IPS-18c (cell line): ENCODE measurements around the gene ART1.
"Not testable (repeated sequence)": the region's sequence is repeated elsewhere in the genome, so short reads cannot be mapped to it uniquely, and the experiment has no call there.

Experiments used
- H3K4me3 ChIP-seq: 2 replicates; pipeline ENCODE4 v1.7.0; 2013; ENCODE audit warnings: low read depth, mild to moderate bottlenecking, low read length, moderate library complexity; ENCODE audit not compliant: insufficient read depth
- H3K9me3 ChIP-seq: one replicate; pipeline ENCODE4 v1.6.1; 2013; ENCODE audit warnings: mild to moderate bottlenecking, low read length, moderate library complexity; ENCODE audit not compliant: control insufficient read depth, insufficient read depth

The ART1 gene, protein sequence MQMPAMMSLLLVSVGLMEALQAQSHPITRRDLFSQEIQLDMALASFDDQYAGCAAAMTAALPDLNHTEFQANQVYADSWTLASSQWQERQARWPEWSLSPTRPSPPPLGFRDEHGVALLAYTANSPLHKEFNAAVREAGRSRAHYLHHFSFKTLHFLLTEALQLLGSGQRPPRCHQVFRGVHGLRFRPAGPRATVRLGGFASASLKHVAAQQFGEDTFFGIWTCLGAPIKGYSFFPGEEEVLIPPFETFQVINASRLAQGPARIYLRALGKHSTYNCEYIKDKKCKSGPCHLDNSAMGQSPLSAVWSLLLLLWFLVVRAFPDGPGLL

DNA sequence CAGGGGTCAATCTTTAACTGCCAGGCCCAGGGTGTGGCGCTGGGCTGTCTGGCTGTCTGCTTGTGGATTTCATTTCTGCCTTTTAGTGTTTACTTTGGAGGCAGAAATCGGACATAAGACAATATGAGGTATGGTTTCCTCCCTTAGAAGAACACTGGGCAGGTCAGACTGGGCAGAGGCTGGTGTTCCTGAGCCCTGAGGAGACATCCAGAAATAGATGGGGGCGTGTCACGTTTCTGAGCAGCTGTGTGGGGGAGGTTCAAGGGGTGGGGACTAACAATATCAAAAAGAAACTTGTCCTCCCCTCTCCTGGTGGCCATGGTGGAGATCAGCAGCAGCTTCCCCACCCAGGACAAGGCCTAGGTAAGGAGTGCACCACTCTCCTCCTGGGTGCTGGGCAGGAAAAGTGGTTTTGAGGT is at the start of gene ART1:
TSS of gene ART1 (plus strand) at position 312 of the 419 bp plus-strand sequence. CDS start 14,086 bp downstream, outside the sequence.
- no peaks in the 10 kb centered on the region for H3K9me3 ChIP-seq
- H3K4me3 ChIP-seq = no peak within 1 kb of the TSS

DNA sequence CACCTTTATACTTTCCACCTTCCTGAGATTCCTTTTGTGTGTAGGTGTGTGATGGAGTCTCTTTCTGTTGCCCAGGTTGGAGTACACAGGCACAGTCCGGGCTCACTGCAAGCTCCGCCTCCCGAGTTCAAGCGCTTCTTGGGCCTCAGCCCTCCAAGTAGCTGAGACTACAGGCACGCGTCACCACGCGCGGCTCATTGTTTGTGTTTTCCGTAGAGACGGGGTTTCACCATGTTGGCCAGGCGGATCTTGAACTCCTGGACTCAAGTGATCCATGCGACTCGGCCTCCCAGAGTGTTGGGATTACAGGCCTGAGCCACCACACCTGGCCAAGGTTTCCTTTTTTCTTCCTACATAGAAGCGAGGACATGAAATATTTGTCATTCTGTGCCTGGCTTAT is 47.2 kb upstream of the ART1 start:
- not testable (repeated sequence) for H3K9me3 ChIP-seq, H3K4me3 ChIP-seq

DNA sequence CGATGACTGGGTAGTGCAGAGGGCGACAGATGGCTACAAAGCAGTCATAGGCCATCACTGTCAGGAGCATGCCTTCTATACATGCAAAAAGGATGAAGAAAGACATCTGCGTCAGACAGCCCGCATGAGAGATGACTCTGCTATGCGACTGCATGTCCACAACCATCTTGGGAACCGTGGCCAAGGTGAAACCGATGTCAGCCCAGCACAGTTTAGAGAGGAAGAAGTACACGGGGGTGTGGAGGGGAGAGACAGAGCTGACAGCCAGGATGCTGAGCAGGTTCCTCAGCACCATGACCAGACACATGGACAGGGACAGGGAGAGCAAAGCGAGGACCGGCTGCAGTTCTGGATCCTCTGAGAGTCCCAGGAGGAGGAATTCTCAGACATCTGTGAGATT is 44.7 kb upstream of the ART1 start:
- not testable (repeated sequence) for H3K9me3 ChIP-seq, H3K4me3 ChIP-seq

DNA sequence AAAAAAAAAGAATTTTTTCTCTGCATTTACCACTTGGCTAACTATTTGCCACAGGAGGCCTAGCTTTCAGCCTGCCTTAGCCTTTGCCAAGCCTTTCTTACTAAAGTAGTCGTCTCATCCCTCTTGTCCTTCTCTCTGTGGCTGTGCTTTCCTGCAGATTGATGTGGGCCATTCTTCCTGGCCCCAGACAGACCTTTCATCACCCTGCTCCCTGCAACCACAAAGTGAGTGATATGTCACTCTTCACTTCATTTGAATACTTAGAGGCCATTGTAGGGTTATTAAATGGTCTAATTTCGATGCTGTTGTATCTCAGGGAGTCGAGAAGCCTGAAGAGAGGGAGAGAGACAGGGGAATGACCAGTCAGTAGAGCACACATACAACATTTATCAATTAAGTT is 40.8 kb upstream of the ART1 start:
- no peak overlapping the region for H3K4me3 ChIP-seq

DNA sequence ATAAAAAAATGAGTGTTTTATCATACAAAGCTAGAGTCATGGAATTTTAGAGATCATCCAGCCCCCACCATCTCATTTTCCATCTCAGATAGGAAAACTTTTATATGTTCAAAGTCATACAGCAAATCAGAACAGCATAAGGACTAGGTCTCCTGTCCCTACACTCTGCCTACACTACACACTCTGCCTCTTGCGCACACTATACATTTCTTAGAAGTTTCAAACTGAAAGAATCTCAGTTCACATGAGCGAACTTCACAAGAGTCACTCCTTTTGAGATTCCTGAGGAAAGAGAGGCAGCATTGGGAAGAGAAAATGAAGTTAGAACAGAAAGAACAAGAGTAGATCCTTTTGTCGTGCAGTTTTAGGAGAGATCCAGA is 39.7 kb upstream of the ART1 start:
- Histone ChIP-seq H3K9me3 (no peaks in the 10 kb centered on the region), H3K4me3 (no peak overlapping the region)

More for the DNA sequence above, 40.8 kb upstream of the ART1 start:
- H3K9me3 ChIP-seq = no peaks in the 10 kb centered on the region

DNA sequence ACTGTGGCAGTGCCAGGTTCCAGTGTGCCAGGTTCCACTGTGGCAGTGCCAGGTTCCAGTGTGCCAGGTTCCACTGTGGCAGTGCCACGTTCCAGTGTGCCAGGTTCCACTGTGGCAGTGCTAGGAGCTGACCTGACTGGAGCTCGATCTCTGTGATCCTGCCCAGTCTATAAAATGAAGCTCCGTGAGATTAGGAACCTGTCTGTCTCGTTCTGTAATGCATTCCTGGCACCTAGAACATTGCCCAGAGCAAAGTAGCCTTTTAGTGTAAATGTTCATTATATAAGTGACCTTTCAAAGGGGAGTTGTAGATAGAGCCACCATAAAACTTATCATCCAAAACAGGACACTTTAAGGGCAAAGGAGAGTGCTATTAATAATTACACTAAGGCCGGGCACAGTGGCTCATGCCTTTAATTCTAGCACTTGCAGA is 39.1 kb upstream of the ART1 start:
- Histone ChIP-seq H3K4me3 (no peak overlapping the region), H3K9me3 (no peaks in the 10 kb centered on the region)

DNA sequence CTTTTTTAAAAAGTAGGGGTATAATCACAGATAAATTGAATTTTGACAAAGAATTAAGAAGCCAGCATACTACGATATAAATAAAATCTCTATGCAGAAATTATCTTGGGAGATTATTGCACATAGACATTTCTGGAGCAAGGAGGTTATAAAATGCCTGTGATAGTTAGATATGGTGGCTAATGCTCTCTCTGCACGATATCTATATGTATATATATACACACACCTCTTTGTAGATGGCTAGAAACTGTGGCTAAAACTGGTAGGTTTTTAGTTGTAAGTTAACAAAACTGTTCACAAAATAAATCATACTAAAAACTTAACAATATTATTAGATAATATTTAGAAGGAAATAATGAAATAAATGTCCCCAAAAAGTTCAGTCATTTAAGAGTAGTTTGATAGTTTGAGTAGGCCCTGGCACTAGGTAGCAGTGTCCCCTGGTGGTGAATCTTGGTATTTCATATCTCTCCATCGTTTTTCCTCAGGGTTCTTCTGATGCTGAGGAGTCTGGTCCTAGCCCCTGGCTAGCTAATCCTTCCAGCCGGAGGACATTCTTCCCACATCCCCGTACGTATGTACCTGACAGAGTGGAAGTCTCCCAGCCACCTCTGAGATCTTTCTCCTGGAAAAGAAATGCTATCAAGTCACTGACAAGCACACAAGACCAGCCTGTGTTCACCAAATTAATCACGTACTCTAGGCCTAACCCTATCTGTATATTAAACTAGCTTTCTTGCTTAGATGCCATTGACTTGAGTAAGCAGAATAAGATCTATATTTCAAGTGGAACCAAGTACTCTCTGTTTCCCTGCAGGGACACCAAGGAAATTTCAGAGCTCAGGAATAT is 35.3 kb upstream of the ART1 start:
- Histone ChIP-seq H3K4me3 (no peak overlapping the region), H3K9me3 (no peaks in the 10 kb centered on the region)

DNA sequence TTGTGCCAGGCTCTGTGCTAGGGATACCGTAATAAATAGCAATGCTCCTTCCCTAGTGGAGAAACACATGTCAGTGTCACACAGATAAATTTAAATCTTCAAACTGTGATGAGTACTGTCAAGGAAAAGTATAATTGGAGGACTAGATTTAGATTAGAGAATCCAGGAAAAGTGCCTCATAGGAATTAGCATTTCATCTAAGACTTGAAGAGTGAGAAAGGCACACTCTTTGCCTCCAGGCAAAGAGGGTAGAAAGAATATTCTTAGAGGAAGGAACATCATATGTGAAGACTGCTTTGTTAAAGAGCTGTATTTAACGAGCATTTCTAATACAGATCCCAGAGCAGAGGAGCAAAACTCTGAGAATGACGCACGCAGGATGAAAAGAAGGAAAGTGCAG is 34.1 kb upstream of the ART1 start:
- Histone ChIP-seq H3K4me3 (no peak overlapping the region), H3K9me3 (no peaks in the 10 kb centered on the region)

DNA sequence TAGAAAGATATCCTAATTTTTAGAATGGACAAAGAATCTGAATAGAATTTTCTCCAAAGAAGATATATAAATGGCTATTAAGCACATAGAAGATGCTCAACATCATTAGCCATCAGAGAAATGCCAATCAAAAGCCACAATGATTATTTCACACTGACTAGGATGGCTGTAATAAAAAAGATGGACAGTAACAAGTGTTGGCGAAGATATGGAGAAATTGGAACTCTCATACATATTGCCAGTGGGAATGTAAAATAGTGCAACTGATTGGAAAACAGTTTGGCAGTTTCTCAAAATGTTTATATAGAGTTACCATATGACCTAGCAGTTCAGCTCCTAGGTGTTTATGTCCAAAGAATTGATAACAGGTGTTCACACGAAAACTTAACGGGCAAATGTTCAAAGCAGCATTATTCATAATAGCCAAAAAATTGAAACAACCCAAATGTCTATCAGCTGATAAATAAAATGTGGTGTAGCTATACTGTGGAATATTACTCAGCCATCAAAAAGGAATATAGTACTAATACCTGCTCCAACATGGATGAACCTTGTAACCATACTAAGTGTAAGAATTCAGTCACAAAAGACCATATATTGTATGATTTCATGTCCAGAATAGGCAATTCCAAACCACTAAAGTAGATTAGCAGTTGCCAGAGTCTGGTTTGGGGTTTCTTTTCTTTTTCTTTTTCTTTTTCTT is 32.8 kb upstream of the ART1 start:
- H3K9me3 ChIP-seq = no peaks in the 10 kb centered on the region
- no peak overlapping the region for H3K4me3 ChIP-seq

DNA sequence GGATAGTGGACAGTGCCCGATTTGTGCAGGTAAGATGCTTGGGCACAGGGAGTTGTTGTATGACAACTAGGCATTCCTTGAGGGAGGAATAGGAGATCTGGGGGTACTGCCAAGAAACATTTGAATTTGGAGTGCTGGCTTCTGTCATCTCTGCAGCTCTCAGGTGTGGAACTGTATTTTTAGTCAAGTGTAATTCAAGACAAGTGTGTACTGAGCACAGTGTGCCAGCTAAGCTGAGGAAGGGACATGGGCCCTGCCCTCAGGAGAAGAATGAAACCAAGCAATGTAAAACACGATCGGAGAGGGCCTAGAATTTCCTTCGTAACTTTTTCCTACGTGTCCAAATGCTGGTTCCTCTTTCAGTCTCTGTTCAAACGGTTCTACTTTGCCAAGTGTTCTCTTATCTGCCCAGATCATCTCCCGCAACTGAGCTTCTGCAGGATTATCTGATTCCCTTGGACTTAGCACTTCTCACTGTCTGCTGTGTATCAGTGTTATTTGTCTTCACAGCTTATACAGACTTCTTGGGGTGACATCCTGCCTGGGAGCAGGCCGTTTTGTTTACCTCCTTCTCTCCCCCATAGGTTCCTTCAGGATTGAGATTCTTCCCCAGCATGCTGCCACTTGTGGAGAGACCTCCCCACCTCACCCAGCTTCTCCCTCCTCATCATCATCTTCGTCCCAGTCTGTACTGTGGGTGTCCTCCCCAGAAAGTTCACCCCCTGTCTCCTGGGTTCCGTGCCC is 30.8 kb upstream of the ART1 start:
- Histone ChIP-seq H3K9me3 (no peaks in the 10 kb centered on the region), H3K4me3 (no peak overlapping the region)

DNA sequence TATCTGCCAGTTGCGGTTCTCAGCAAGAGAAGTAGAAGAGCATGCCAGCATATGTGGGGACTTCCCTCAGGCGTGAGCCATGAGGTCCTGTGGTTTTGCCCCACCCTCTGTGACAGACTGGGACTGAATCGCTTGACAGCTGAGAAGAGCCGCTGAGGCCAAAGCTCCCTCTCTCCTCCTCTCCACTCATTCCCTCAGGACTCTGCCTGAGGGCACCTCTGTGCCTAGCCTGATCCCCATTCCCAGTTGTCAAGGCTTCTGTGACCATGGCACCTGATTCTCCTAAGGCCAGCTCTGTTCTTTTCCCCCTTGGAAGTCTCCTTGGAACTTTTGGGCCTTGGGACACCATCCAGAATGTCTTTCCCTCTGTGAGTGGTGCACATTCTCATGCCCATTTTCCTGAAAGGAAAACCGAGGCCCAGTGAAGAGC is 30.2 kb upstream of the ART1 start:
- Histone ChIP-seq H3K9me3 (no peaks in the 10 kb centered on the region), H3K4me3 (no peak overlapping the region)

DNA sequence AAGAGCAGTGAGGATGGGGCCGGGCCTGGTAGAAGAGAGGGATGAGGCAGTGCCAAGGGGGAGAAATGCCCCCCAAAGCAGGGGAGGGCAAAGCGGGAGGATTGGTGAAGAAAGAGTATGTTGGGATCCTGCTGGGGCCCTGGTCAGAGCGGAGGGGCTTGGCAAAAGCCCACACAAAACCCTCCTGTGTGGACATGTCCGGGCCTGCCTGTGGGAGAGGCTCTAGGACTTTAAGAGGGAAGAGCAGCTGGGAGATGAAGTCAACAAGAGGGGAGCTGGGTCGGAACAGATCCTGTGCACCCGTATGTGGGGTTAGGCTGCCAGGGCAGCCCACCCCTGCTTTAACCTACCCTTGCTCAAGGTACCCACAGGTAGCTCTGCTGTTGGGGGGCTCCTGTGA is 28.9 kb upstream of the ART1 start:
- H3K4me3 ChIP-seq = no peak overlapping the region
- no peaks in the 10 kb centered on the region for H3K9me3 ChIP-seq

DNA sequence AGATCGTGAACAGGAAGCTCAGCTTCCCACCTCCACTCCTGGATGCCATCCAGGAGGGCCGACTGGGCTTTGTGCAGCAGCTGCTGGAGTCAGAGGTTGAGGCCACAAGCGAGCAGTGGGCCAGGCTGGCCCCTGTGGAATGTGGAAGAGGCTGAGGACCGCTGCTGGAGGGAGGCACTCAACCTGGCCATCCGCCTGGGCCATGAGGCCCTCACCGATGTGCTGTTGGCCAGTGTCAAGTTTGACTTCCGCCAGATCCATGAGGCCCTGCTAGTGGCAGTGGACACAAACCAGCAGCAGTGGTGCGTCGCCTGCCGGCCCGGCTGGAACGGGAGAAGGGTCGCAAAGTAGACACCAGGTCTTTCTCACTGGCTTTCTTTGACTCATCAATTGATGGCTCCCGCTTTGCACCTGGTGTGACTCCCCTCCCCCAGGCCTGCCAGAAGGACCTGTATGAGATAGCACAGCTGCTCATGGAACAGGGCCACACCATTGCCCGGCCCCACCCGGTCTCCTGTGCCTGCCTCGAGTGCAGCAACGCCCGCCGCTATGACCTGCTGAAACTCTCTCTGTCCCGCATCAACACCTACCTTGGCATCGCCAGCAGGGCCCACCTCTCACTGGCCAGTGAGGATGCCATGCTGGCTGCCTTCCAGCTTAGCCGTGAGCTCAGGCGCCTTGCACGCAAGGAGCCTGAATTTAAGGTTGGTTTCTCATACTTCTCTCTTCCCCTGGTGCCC is 28.0 kb upstream of the ART1 start:
- Histone ChIP-seq H3K9me3 (no peaks in the 10 kb centered on the region), H3K4me3 (no peak overlapping the region)

DNA sequence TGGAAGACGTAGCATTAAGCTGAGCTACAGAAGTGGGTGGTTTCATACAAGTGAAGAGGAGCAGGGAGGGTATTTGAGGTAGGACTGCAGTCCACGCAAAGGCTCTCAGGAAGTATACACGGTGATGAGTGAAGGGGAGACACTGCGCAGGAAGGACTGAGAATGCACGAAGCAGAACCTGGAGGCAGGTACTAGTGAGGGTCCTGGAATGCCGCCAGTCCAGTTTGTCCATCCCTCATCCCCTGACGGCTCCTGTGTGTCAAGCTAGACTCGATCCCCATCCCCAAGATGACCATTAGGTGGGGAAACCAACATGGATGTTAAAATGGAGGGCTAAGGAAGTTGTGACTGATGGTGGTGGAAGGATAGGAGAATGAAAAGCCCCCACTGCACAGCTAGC is 26.9 kb upstream of the ART1 start:
- Histone ChIP-seq H3K9me3 (no peaks in the 10 kb centered on the region), H3K4me3 (no peak overlapping the region)

DNA sequence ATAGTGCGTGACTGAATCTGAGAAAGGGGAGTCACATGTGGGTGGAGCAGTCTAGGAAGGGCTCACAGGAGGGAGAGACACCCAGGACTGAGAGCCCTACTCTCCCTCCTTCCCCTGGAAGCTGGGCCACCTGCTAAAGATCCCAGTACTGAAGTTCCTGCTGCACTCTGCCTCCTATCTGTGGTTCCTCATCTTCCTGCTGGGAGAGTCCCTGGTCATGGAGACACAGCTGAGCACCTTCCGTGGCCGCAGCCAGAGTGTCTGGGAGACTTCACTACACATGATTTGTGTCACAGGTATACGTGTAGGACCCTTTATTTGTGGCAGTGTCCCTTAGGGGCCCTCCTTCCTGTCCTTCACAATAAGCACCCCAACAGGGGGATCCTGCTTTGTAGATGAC is 22.4 kb upstream of the ART1 start:
- H3K9me3 ChIP-seq = no peaks in the 10 kb centered on the region

DNA sequence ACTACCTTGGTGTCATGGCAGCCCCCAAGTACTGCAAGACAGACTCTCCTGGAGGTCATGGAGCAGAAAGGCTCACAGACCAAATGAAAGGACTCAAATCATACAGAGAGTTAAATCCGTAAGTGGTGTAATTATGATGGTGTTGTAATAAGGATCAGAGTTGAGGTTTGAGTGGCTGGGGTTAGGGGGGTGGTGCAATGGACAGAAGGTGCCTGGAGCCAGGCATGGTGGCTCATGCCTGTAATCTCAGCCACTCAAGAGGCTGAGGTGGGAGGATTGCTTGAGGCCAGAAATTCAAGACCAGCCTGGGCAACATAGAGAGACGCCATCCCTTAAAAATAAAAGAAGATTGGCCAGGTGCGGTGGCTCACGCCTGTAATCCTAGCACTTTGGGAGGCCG is 21.8 kb upstream of the ART1 start:
- Histone ChIP-seq H3K4me3 (no peak overlapping the region), H3K9me3 (no peaks in the 10 kb centered on the region)

More for the DNA sequence above, 22.4 kb upstream of the ART1 start:
- no peak overlapping the region for H3K4me3 ChIP-seq
